DMS79 (cell line): ENCODE data around the gene MYOF.
"Not testable (repeated sequence)": the region's sequence is repeated elsewhere in the genome, so short reads cannot be mapped to it uniquely, and the experiment has no call there.

ENCODE experiments used
- DNase-seq: peaks from one replicate; lab custom pipeline; 2025; lab: John Stamatoyannopoulos, UW

Gene MYOF

GRCh38 chr10:93390306-93391090, 91.6 kb downstream of the MYOF start:
- DNase-seq, result no peak

- DNase-seq, result no peak
Measured at GRCh38 chr10:93386631-93387369, 95.3 kb downstream of the MYOF start.

DNA sequence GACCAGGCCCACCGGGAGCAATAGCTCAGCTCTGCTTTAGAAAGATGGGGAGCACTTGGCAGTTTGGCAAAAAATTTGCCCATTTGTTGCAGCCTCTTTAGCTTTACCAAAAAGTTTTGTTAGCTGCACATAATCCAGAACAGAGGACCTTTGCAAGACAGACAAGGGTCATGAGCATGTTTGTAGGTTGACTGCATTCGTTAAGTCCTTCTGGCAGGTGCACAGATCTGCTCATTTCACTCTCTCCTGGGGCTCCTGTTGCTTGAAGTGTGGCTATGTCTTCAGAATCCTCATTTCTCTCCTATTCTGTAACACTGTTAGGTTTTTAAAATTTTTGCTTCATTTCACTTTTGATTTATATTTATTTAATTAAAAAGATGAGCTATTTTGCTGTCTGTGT, 96.8 kb downstream of the MYOF start:
- no peak for DNase-seq

GRCh38 chr10:93384006-93384405, 98.1 kb downstream of the MYOF start:
- DNase-seq, result no peak

DNA sequence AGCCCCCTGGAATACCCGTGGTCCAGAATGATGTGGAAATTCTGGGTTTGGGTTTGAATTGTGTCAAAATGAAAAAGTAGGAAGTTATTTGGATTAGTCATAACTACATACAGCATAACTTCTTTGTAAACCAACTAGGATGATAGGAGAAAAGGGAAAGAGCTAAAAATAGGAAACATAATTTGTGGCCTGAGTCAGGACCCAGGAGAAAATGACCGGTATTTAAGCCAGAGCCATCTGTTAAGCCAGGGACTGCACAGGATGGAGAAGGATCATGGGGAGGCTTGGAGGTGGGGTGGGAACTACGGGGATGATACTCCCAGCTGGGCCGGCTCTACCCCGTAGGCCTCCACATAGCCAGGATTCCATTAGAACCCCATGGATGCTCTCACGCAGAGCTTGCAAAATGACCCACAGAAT, 98.6 kb downstream of the MYOF start:
- DNase-seq, result no peak

- no peak for DNase-seq
Measured at GRCh38 chr10:93379731-93380575, 102.2 kb downstream of the MYOF start.

GRCh38 chr10:93378997-93379730, 103.0 kb downstream of the MYOF start:
- no peak for DNase-seq

- no peak for DNase-seq
Measured at GRCh38 chr10:93378039-93378438, 104.1 kb downstream of the MYOF start.

DNA sequence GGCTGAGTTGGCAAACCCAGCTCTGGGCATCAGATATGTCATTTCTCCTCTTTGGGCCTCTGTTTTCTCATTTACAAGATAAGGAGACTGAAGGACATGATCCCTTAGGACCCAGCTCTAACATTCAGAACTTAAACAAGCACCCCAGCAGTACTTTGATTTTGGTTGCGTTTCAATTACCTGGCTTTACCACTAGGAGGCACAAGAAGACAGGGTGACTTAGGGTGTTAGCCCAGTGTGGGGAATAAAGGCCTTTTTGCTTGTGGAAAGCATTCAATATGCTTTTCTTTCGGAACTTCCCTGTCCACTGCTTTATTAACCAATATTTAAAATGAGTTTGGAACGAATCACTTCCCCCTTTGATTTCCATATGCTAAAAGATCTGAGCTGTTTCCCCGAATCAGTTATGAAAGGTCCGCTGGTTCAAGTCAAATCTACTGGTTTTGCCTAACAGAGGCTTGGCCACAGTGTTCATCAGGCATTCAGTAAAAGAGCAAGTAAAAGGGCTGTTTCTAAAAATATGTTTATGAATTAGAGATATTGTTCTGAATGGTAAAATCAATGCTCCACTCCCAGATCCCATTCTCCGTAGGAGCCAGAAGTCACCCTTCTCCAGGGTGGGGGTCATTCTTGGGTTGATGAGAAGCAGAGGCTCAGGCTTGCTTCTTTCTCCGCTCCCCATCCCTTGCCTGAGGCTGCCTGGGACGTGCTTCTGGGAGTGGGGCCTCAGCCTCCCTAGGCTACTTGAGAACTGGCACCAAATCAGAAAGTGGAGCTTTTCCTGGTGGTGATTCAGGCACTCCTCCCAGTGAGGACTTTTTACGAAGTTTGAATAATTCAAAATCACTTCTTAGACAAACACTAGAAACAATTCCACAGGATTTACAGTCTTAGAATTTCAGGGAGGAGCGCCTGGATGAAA, 105.5 kb downstream of the MYOF start:
- DNase-seq, result no peak

DNA sequence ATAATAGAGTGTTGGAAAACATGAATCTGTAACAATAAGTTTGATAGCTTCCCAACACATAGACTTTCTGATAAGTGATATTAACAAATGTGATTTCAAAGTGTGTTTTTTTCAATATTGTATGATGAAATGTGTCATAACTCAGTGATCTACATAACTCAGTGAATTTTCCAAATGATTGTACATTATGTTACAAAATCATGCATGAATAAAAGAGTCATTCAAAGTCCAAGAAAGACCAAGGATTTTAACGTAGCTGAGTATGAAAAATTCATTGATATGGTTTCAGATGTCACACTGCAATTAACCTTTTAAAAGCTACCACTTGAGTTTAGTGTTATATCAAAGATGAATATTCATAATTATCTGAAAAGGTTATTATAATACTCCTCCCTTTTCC, 111.2 kb downstream of the MYOF start:
- DNase-seq, result no peak

- DNase-seq, result no peak
Measured at GRCh38 chr10:93369588-93370164, 112.5 kb downstream of the MYOF start.

- no peak for DNase-seq
Measured at GRCh38 chr10:93368210-93368609, 113.9 kb downstream of the MYOF start.

GRCh38 chr10:93367664-93368063, 114.5 kb downstream of the MYOF start:
- DNase-seq, result no peak

GRCh38 chr10:93364966-93365365, 117.2 kb downstream of the MYOF start:
- no peak for DNase-seq

DNA sequence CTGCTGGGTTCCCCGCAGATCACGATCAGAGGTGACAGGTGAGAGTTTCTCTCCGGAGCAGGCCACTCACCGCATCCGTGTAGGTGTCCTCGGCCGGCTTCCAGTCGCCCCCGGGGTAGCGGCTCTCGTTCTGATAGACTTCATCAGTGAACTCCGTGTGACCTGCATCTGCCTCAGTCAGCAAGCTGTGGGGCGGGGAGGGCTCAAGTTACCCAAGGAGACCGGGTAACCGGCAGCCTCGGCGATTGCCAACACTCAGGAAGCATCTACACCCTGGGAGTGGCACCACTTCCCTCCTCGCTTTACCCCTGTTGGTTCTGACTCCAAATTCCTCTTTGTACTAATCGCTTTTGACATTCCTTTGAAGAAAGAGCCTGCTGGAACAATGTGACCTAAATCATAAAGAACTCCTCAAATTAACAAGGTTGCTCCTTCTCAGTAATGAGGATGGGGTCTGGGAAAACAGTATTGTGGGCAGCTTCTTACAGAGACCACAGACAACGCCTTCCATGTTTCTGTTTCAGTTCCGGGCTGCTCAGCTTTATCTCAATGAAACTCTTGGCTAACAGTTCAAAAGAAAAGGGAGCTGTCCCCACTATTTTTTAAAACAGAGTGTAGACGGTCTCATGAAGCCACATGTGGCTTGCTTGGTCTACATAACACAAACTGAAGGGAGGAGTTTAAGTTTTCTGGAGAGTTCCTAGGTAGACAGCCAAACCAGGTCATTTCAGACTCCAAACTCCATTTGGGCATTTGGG, 118.1 kb downstream of the MYOF start:
- DNase-seq, result no peak

GRCh38 chr10:93358398-93358797, 123.7 kb downstream of the MYOF start:
- DNase-seq, result not testable (repeated sequence)

DNA sequence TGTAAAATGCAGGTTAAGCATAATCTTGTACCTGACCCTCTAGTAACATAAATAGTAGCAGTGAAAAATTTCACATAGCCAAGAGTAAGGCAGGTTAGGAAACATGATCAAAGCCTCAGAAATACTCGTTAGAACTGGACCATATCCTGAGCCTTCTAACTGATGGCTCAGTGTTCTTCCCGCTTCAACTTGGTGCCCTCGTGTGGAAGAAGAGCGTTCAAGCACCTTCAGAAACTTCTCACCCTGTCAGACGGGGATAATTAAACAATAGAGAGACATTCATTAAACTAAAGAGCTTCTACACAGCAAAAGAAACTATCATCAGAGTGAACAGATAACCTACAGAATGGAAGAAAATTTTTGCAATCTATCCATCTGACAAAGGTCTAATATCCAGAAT, 124.5 kb downstream of the MYOF start:
- DNase-seq, result no peak

DNA sequence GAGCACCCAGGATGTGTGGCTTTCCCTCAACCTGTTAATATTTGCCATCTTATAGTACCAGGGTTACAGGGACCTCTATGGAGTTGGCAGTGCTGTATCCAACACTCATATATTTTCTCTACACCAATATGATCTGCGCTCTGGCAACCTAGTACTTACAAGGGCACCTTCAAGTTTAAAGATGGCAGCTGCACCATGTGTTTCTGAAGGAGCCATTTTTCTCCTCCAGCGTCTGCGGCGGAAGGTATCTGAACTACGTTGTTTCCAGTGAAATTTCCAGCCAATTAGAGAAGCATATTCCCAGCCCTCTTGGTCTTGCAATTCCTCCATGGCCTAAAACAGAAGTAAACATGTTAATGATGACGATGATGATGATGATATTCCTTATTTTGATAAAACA, 125.6 kb downstream of the MYOF start:
- no peak for DNase-seq

GRCh38 chr10:93352638-93353383, 129.3 kb downstream of the MYOF start:
- DNase-seq, result no peak
